Measurements from ENCODE around the gene SEC63.

GRCh38 chr6:107982486-107982885 is 24.5 kb upstream of the SEC63 start:
- TF ChIP-seq CTCF (conservative IDR thresholded peaks at IDR 0.05; ENCODE audit: low read length) (no peak), EZH2phosphoT487 (IDR thresholded peaks at IDR 0.05; ENCODE audit: borderline replicate concordance, low read depth, low read length) (no peak)
